Ishikawa (cell line): ENCODE data around the gene MRPS17.
A peak's percentile ranks its signal among the peaks of the same experiment; 100 is the strongest.

Source experiments
- CEBPB ChIP-seq: IDR thresholded peaks from 2 replicates; pipeline ENCODE4 v1.6.1; 2012
- CREB1 ChIP-seq: IDR thresholded peaks from 2 replicates; pipeline ENCODE4 v1.6.1; 2012; ENCODE audit warnings: low read depth
- EGR1 ChIP-seq: IDR thresholded peaks from 2 replicates; pipeline ENCODE4 v1.6.1; 2012
- EP300 ChIP-seq: IDR thresholded peaks from 2 replicates; pipeline ENCODE4 v1.6.1; 2012; ENCODE audit warnings: borderline replicate concordance
- FOXM1 ChIP-seq: IDR thresholded peaks from 2 replicates; pipeline ENCODE4 v1.6.1; 2012; ENCODE audit warnings: low read depth, borderline replicate concordance
- MAX ChIP-seq: IDR thresholded peaks from 2 replicates; pipeline ENCODE4 v1.6.1; 2012
- NFIC ChIP-seq: IDR thresholded peaks from 2 replicates; pipeline ENCODE4 v1.6.1; 2012
- RAD21 ChIP-seq: IDR thresholded peaks from 2 replicates; pipeline ENCODE4 v1.6.1; 2012; ENCODE audit warnings: low read depth
- REST ChIP-seq: IDR thresholded peaks from 2 replicates; pipeline ENCODE4 v1.6.1; 2012; ENCODE audit warnings: low read depth, mild to moderate bottlenecking
- TAF1 ChIP-seq: IDR thresholded peaks from 2 replicates; pipeline ENCODE4 v1.6.1; 2012; ENCODE audit warnings: low read depth, mild to moderate bottlenecking
- TCF12 ChIP-seq: IDR thresholded peaks from 2 replicates; pipeline ENCODE4 v1.6.1; 2012; ENCODE audit warnings: low read depth
- TEAD4 ChIP-seq: IDR thresholded peaks from 2 replicates; pipeline ENCODE4 v1.6.1; 2012
- USF1 ChIP-seq: IDR thresholded peaks from 2 replicates; pipeline ENCODE4 v1.6.1; 2012
- YY1 ChIP-seq: IDR thresholded peaks from 2 replicates; pipeline ENCODE4 v1.6.1; 2012; ENCODE audit warnings: low read depth
- ZBTB7A ChIP-seq: IDR thresholded peaks from 2 replicates; pipeline ENCODE4 v1.6.1; 2012; ENCODE audit warnings: low read depth

Gene MRPS17

GRCh38 chr7:55977831-55978230 is 26.2 kb downstream of the MRPS17 start:
- TF ChIP-seq TEAD4 = peak; percentile 65
- no peak for TF ChIP-seq RAD21
- no peak for TF ChIP-seq TAF1
- TF ChIP-seq EP300 = no peak
- TF ChIP-seq NFIC = peak; percentile 73

- no peak for TF ChIP-seq REST
- TF ChIP-seq TAF1 = no peak
- no peak for TF ChIP-seq TEAD4
- TF ChIP-seq ZBTB7A = no peak
- no peak for TF ChIP-seq RAD21
- TF ChIP-seq EGR1 = no peak
- TF ChIP-seq TCF12 = no peak
- no peak for TF ChIP-seq FOXM1
- TF ChIP-seq USF1 = no peak
- no peak for TF ChIP-seq EP300
- TF ChIP-seq YY1 = no peak
- no peak for TF ChIP-seq CEBPB
- no peak for TF ChIP-seq CREB1
- no peak for TF ChIP-seq MAX
- TF ChIP-seq NFIC = no peak
Observed at GRCh38 chr7:55980266-55980665, 28.6 kb downstream of the MRPS17 start.

- TF ChIP-seq ZBTB7A (no peak), NFIC (no peak), CEBPB (no peak), TCF12 (no peak)
Observed at GRCh38 chr7:55983537-55983936, 31.9 kb downstream of the MRPS17 start.

GRCh38 chr7:55992346-55992745 is 40.7 kb downstream of the MRPS17 start:
- TF ChIP-seq TCF12 (no peak), CREB1 (no peak), TAF1 (no peak), YY1 (no peak), USF1 (no peak), TEAD4 (no peak), NFIC (no peak), FOXM1 (no peak)

GRCh38 chr7:55996856-55997500 is 45.3 kb downstream of the MRPS17 start:
- TF ChIP-seq TCF12 (no peak), FOXM1 (no peak), ZBTB7A (no peak), REST (no peak), CREB1 (no peak)

GRCh38 chr7:56003749-56004148 is 52.1 kb downstream of the MRPS17 start:
- TF ChIP-seq MAX (no peak), NFIC (no peak), YY1 (no peak), ZBTB7A (no peak), USF1 (no peak), TEAD4 (no peak), CEBPB (no peak), TAF1 (no peak), EP300 (no peak), TCF12 (no peak), REST (no peak), CREB1 (no peak), FOXM1 (no peak), RAD21 (no peak)
